Activated T-cell treated with anti-CD3 and anti-CD28 coated beads for 1 hour (primary cell): ENCODE measurements around the gene CDKN1B.

Experiments
- DNase-seq: peaks from one replicate; pipeline ENCODE4 v3.0.0-alpha.2; 2020; ENCODE audit warnings: low read depth

CDKN1B gene

GRCh38 chr12:12716793-12717585, at the start of gene CDKN1B:
Gene CDKN1B, plus strand, starts transcription at chr12:12717368. Its CDS starts 472 bp downstream, at chr12:12717840.
- peak; percentile 72 for DNase-seq

DNA sequence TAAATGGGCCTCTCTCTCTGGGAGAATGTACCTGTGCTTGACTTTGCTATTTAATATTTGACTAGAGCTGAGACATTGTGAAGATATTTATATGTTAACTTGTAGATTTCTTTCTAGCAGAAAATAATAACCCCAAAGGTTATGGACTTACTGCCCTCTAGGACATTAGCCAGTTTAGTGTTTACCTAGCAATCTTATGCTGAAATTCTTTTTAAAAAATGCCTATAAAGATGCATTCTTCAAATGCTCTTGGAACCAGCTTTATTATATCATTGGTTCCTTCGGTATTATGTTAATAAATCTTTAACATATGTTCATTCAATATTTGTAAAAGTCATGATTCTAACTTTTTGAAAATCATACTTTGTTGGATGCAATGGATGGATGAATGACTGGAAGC, 49.2 kb upstream of the CDKN1B start:
- no peak for DNase-seq

DNA sequence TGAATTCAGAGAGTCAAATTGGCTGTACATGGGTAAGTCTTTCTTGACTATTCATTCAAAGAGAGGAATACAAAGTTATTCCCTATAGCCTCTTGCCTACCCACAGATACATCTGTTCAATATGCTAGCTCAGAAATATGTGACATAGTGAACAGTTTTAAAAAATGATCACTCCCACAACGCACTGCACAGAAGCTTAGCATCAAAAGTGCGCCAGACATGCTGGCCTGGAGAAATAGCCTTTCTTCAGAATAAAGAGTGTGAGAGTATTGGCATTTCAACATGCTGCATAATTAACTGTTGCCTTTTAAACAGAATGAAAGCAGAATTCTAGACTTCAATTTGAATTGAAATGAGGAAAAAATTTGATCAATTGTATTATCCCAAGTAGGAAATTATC, 48.1 kb upstream of the CDKN1B start:
- DNase-seq = no peak

- no peak for DNase-seq
Observed at GRCh38 chr12:12671850-12672660, 45.1 kb upstream of the CDKN1B start.

- no peak for DNase-seq
Observed at GRCh38 chr12:12673296-12673695, 43.9 kb upstream of the CDKN1B start.

GRCh38 chr12:12676605-12677004, 40.6 kb upstream of the CDKN1B start:
- DNase-seq = no peak

- DNase-seq = no peak
Observed at GRCh38 chr12:12681061-12681765, 36.0 kb upstream of the CDKN1B start.

DNA sequence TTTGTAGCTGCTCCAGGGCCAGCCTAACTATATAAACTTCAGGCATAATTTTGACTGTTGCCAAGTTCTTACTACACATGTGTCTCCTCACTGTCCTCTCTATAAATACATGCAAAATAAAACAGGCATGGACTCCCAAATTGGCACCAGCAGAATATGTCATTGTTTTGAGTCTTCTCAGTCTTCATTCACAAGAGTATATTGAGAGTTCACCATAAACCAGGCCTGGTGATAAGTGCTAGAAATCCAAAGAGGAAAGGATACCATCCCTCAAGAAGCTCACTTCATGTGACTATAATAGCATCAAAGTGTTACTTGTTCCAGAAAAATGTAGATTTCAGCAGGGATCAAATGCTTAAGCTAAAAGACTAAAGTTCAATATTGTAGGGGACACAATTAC, 34.9 kb upstream of the CDKN1B start:
- DNase-seq = no peak

GRCh38 chr12:12683136-12683697, 34.0 kb upstream of the CDKN1B start:
- DNase-seq = no peak

- no peak for DNase-seq
Observed at GRCh38 chr12:12683725-12684124, 33.4 kb upstream of the CDKN1B start.

GRCh38 chr12:12684375-12685106, 32.6 kb upstream of the CDKN1B start:
- no peak for DNase-seq

DNA sequence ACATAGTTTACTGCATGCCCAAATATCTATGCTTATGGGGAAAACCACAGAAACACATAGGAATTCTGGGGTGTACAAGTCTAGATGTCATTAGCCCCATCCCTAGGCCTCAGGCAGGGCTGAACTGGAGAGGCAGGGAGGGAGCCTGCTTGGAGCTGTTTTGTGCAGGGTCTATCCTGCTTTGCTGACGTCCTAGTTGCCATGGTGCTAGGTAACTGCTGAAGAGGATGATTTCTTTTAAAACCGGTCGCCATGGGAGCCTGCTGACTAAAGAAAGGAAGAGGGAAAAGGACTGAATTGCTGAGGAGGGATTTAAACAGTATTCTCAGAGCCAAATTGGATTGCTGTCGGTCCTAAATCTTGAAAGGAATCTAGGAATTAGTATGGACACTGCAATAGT, 31.9 kb upstream of the CDKN1B start:
- DNase-seq = no peak

- DNase-seq = no peak
Observed at GRCh38 chr12:12686472-12686871, 30.7 kb upstream of the CDKN1B start.

DNA sequence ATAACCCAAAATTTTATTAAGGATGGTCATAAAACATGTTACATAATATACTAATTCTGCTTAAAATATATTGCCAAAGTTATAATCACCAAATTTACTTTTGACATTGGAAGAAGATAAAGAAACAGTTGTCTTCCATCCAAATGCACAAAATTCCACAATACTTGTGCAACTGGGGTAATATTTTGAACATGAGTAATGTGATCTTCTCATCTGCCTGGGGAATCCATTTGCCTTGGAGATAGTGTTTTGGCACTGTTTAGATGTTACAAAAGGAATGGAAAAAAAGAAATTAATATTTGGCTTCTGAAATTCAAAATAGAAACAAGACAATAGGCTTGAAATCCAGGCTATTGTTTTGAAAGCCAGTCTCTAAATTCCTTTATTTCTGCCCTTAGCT, 30.2 kb upstream of the CDKN1B start:
- no peak for DNase-seq

- DNase-seq = no peak
Observed at GRCh38 chr12:12689647-12690300, 27.4 kb upstream of the CDKN1B start.

- no peak for DNase-seq
Observed at GRCh38 chr12:12691549-12691948, 25.6 kb upstream of the CDKN1B start.

GRCh38 chr12:12693111-12693671, 24.0 kb upstream of the CDKN1B start:
- no peak for DNase-seq

GRCh38 chr12:12696562-12697383, 20.4 kb upstream of the CDKN1B start:
- DNase-seq = peak; percentile 95

GRCh38 chr12:12699345-12699744, 17.8 kb upstream of the CDKN1B start:
- no peak for DNase-seq

- DNase-seq = no peak
Observed at GRCh38 chr12:12700254-12700653, 16.9 kb upstream of the CDKN1B start.
